Adrenal gland (tissue), 5 donors: ENCODE results near the gene PDXP.

Experiments
- POLR2A ChIP-seq, 2 donors: fragments of 450-650 bp; IDR thresholded peaks; one replicate each; pipeline ENCODE4 v1.6.1; 2017; ENCODE audit warnings: antibody characterized with exemption in 2 of 2, mild to moderate bottlenecking in 2 of 2, moderate library complexity in 1 of 2
- TF ChIP-seq, protein P1 (sequence below), 6 experiments: fragments of 450-650 bp in 4 of 6; fragments of 200-600 bp in 2 of 6; sonication (generic) in 1 of 6; IDR thresholded peaks; 1 replicate in 5 of 6; 2 replicates in 1 of 6; pipeline versions ENCODE4 v1.5.1 to v1.8.0; 2016 to 2021; ENCODE audit warnings: antibody characterized with exemption in 6 of 6, mild to moderate bottlenecking in 2 of 6, moderate library complexity in 1 of 6
- donor health status: DM: no; HTN: no; CAD: no.

DNA sequence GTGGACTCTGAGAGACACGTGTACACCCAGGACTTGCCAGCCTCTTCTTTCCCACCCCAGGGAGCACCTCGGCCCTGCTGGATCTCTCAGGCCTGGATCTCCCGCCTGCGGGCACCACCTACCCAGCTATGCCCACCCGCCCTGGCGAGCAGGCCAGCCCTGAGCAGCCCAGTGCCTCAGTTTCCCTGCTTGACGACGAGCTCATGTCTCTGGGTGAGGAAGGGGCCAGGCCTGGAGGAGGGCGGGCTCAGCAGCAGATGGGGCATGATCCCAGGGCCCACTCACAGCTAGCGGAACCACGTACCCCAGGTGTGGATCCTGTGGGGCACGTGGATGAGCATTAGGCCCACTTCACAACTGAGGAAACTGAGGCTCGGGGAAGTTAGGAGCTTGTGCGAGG lies 32.8 kb upstream of the PDXP start:
- TF ChIP-seq, protein P1, sequence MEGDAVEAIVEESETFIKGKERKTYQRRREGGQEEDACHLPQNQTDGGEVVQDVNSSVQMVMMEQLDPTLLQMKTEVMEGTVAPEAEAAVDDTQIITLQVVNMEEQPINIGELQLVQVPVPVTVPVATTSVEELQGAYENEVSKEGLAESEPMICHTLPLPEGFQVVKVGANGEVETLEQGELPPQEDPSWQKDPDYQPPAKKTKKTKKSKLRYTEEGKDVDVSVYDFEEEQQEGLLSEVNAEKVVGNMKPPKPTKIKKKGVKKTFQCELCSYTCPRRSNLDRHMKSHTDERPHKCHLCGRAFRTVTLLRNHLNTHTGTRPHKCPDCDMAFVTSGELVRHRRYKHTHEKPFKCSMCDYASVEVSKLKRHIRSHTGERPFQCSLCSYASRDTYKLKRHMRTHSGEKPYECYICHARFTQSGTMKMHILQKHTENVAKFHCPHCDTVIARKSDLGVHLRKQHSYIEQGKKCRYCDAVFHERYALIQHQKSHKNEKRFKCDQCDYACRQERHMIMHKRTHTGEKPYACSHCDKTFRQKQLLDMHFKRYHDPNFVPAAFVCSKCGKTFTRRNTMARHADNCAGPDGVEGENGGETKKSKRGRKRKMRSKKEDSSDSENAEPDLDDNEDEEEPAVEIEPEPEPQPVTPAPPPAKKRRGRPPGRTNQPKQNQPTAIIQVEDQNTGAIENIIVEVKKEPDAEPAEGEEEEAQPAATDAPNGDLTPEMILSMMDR (IDR thresholded peaks at IDR 0.05): no peak
- no peak for TF ChIP-seq POLR2A (IDR thresholded peaks at IDR 0.05)
